ENCODE measurements around the gene CPAMD8.

DNA sequence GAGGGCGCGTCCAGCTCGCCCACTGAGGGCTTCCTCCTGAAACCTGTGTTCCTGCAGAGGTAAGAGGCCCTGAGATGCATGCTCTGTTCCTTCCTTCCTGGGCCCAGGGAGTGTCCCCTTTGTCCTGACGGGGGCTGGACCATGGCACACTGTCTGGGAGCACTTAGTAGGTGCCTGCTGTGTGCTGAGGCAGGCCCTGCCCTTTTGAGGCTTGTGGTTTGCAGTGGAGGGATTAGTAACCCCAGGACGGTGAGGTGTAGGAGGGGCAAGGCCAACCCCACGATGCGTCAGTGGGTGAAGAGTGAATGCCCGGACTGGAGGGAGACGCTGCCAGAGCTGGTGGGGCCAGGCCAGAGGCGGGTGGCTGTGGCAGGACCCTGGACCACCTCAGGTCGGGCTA lies 149.0 kb downstream of the CPAMD8 start:
- TF ChIP-seq, protein P1, sequence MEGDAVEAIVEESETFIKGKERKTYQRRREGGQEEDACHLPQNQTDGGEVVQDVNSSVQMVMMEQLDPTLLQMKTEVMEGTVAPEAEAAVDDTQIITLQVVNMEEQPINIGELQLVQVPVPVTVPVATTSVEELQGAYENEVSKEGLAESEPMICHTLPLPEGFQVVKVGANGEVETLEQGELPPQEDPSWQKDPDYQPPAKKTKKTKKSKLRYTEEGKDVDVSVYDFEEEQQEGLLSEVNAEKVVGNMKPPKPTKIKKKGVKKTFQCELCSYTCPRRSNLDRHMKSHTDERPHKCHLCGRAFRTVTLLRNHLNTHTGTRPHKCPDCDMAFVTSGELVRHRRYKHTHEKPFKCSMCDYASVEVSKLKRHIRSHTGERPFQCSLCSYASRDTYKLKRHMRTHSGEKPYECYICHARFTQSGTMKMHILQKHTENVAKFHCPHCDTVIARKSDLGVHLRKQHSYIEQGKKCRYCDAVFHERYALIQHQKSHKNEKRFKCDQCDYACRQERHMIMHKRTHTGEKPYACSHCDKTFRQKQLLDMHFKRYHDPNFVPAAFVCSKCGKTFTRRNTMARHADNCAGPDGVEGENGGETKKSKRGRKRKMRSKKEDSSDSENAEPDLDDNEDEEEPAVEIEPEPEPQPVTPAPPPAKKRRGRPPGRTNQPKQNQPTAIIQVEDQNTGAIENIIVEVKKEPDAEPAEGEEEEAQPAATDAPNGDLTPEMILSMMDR (IDR thresholded peaks at IDR 0.05; ENCODE audit: low read depth, low read length): no peak
- TF ChIP-seq MYC (IDR thresholded peaks at IDR 0.05; ENCODE audit: low read depth, low read length): no peak

All from NB4 (cell line).